B cell (primary cell): ENCODE data around the gene C22orf15.

Experiments
- CTCF ChIP-seq: fragments of 200-600 bp; IDR thresholded peaks from one replicate; pipeline ENCODE4 v1.8.0; 2022; ENCODE audit warnings: antibody characterized with exemption, mild to moderate bottlenecking
- EZH2 ChIP-seq: IDR thresholded peaks from 2 replicates; pipeline ENCODE4 v1.6.1; 2012; ENCODE audit warnings: borderline replicate concordance, low read depth, mild to moderate bottlenecking, moderate library complexity, low read length; ENCODE audit not compliant: insufficient read depth, poor library complexity, severe bottlenecking

- TF ChIP-seq CTCF, result no peak
- TF ChIP-seq EZH2, result no peak
Observed at GRCh38 chr22:23743303-23743705, 19.5 kb upstream of the C22orf15 start.
